HFFc6 (cell line): Measurements from ENCODE around the gene MYLK. TPM values are rescaled to one million over a fixed set of nuclear protein-coding genes. Genes with fewer than 3 reads are reported as not detected.
"Not testable (repeated sequence)": the region's sequence is repeated elsewhere in the genome, so short reads cannot be mapped to it uniquely, and the experiment has no call there.

ENCODE experiments used
- DNase-seq: peaks from one replicate; pipeline ENCODE4 v3.0.0-alpha.2; 2018
- H3K27ac Mint-ChIP-seq: 2 replicates; pipeline ENCODE4 v1.8.0; 2020; ENCODE audit warnings: mild to moderate bottlenecking, mixed read lengths
- H3K27me3 Mint-ChIP-seq: 2 replicates; pipeline ENCODE4 v1.8.0; 2021; ENCODE audit warnings: mild to moderate bottlenecking, moderate library complexity, mixed read lengths; ENCODE audit not compliant: insufficient read depth
- H3K36me3 Mint-ChIP-seq: 2 replicates; pipeline ENCODE4 v1.8.0; 2021; ENCODE audit warnings: low read depth, mixed read lengths
- H3K4me1 Mint-ChIP-seq: 2 replicates; pipeline ENCODE4 v1.8.0; 2020; ENCODE audit warnings: low read depth, mixed read lengths
- H3K4me3 Mint-ChIP-seq: 2 replicates; pipeline ENCODE4 v1.8.0; 2020; ENCODE audit warnings: mild to moderate bottlenecking, moderate library complexity, mixed read lengths
- H3K9me3 Mint-ChIP-seq: 2 replicates; pipeline ENCODE4 v1.8.0; 2020; ENCODE audit warnings: mild to moderate bottlenecking, mixed read lengths
- CTCF ChIP-seq: fragments of 200-600 bp; sonication (generic); IDR thresholded peaks from 2 replicates; pipeline ENCODE4 v1.5.0; 2021; ENCODE audit warnings: antibody characterized with exemption, mild to moderate bottlenecking
- total RNA-seq, 6 experiments: library from RNA; stranded (reverse); fragmentation: NEBNext Ultra II Directional; extraction: Animal tissue kit (Norgen Biotek cat#: 25700); gene quantifications; 2 replicates in 1 of 6; 3 replicates in 5 of 6; pipeline ENCODE4 v1.2.3, GENCODE V29; 2021

The MYLK gene
- total RNA-seq, 6 experiments from 2014 or later, result 296 to 431 (median 335) TPM

- H3K4me3 Mint-ChIP-seq, result no peak overlapping the region; the same call in 1 of the 2 replicates
- no peaks in the 10 kb centered on the region for H3K9me3 Mint-ChIP-seq
- H3K27ac Mint-ChIP-seq, result no peak overlapping the region
- H3K36me3 Mint-ChIP-seq, result peaks cover 43% of the 10 kb centered on the region
- DNase-seq, result no peak
- no peak for TF ChIP-seq CTCF
- H3K27me3 Mint-ChIP-seq, result peaks cover 17% of the 10 kb centered on the region
- peaks cover 8% of the 10 kb centered on the region for H3K4me1 Mint-ChIP-seq
These were observed 270.6 kb downstream of the MYLK start for GRCh38 chr3:123613543-123613942.

DNA sequence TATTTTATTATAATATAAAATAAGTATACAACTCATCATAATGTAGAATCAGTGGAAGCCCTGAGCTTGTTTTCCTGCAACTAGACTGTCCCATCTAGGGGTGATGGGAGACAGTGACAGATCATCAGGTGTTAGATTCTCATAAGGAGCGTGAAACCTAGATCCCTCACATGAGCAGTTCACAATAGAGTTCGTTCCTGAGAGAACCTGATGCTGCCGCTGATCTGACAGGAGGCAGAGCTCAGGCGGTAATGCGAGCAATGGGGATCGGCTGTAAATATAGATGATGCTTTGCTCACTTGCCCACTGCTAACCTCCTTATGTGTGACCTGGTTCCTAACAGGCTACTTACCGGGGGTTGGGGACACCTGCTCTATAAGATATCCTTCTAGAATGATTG lies 272.5 kb downstream of the MYLK start:
- Mint-ChIP-seq H3K36me3 (peaks cover 34% of the 10 kb centered on the region), H3K27me3 (peaks cover 12% of the 10 kb centered on the region; the same call in 1 of the 2 replicates), H3K4me1 (peaks cover 15% of the 10 kb centered on the region)
- not testable (repeated sequence) for DNase-seq, H3K9me3 Mint-ChIP-seq, H3K4me3 Mint-ChIP-seq, H3K27ac Mint-ChIP-seq

DNA sequence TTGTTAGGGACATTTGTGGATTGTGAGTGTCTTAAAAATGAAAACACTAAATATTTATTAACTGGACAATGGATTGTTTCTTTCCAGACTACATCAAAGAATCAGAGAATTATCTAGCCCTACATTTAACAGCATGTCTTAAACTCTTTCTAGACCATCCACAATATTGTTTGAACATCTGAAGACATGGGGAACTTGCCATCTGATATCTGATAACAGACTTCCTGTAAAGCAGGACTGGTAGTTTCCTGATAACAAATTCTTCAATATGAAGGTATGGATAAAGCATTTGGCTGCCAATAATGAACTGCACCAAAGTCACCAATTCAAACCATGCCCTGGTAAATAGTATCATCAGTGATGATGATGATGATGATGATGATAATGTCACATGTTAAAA lies 273.1 kb downstream of the MYLK start:
- Mint-ChIP-seq H3K9me3 (no peaks in the 10 kb centered on the region; the same call in 1 of the 2 replicates), H3K27ac (0 out of 2 replicates have a peak overlapping the region, but pooled peaks have one; percentile 11), H3K4me3 (no peak overlapping the region), H3K36me3 (peaks cover 32% of the 10 kb centered on the region), H3K27me3 (peaks cover 9% of the 10 kb centered on the region; the same call in 1 of the 2 replicates), H3K4me1 (peaks cover 21% of the 10 kb centered on the region)
- no peak for TF ChIP-seq CTCF
- DNase-seq, result no peak

DNA sequence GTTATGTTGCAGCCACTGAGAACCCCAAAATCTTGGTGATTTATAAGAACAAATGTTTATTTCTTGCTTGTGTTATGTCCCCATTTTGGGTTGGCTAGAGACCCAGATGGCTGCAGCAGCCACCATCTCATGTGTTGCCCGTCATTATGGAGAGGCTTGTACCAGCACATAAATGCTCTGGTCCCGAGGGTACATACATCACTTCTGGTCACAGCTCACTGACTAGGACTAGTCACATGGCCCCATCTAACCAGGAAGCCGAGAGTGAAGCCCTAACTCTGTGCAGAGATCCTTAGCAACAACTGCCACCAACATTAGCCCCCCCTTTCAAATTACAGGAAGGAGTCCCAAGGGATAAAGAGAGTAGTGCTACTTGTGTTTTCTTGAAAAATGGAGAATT lies 273.8 kb downstream of the MYLK start:
- Mint-ChIP-seq H3K27ac (no peak overlapping the region), H3K27me3 (peaks cover 11% of the 10 kb centered on the region), H3K4me3 (no peak overlapping the region), H3K4me1 (peaks cover 29% of the 10 kb centered on the region), H3K36me3 (peaks cover 35% of the 10 kb centered on the region), H3K9me3 (no peaks in the 10 kb centered on the region; the same call in 1 of the 2 replicates)
- no peak for DNase-seq
- no peak for TF ChIP-seq CTCF

DNA sequence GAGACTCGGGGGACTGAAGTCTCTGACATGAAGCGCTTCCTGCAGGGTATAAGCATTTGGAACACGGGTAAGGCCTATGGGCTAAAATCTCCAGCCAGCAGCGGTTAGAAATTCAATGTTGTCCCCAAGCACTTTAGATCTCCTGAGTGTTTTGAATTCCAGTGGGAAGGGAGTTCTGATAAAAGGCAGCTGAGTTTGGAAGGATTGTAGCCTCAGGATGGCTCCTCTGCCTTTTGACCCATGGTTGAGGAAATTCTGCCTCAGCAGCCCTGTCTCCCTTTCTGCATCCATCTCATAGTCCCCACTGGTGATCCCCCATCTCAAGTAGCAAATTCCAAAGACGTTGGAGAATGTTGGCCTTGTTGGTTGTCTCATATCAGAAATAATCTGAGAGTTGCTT lies 275.1 kb downstream of the MYLK start:
- Mint-ChIP-seq H3K36me3 (peaks cover 33% of the 10 kb centered on the region), H3K4me1 (peaks cover 42% of the 10 kb centered on the region), H3K27me3 (peaks cover 17% of the 10 kb centered on the region), H3K9me3 (no peaks in the 10 kb centered on the region; the same call in 1 of the 2 replicates), H3K4me3 (no peak overlapping the region), H3K27ac (peak overlapping the region; percentile 14)
- DNase-seq, result no peak
- TF ChIP-seq CTCF, result no peak

- H3K4me1 Mint-ChIP-seq, result peaks cover 48% of the 10 kb centered on the region
- no peaks in the 10 kb centered on the region; the same call in 1 of the 2 replicates for H3K9me3 Mint-ChIP-seq
- H3K4me3 Mint-ChIP-seq, result no peak overlapping the region
- H3K36me3 Mint-ChIP-seq, result peaks cover 27% of the 10 kb centered on the region; the same call in 1 of the 2 replicates
- no peak for TF ChIP-seq CTCF
- no peak for DNase-seq
- H3K27ac Mint-ChIP-seq, result no peak overlapping the region; the same call in 1 of the 2 replicates
- H3K27me3 Mint-ChIP-seq, result peaks cover 18% of the 10 kb centered on the region
These were observed 275.7 kb downstream of the MYLK start for GRCh38 chr3:123608263-123608937.
